ENCODE data around the gene FAM187B.

DNA sequence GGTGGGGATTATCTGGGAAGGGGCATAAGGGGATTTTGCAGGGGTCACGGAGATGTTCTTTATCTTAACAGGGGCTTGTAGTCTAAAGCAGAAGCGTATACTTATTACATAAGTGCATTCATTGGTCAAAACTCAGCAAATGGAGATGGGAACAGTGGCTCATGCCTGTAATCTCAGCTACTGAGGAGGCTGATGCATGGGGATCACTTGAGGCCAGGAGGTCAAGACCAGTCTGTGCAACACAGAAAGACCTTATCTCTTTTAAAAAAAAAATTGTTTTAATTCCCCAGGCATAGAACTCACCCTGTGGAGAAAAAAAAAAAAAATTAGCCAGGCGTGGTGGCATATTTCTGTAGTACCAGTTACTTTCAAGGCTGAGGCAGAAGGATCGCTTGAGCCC, 18.9 kb downstream of the FAM187B start:
- TF ChIP-seq, protein P1, sequence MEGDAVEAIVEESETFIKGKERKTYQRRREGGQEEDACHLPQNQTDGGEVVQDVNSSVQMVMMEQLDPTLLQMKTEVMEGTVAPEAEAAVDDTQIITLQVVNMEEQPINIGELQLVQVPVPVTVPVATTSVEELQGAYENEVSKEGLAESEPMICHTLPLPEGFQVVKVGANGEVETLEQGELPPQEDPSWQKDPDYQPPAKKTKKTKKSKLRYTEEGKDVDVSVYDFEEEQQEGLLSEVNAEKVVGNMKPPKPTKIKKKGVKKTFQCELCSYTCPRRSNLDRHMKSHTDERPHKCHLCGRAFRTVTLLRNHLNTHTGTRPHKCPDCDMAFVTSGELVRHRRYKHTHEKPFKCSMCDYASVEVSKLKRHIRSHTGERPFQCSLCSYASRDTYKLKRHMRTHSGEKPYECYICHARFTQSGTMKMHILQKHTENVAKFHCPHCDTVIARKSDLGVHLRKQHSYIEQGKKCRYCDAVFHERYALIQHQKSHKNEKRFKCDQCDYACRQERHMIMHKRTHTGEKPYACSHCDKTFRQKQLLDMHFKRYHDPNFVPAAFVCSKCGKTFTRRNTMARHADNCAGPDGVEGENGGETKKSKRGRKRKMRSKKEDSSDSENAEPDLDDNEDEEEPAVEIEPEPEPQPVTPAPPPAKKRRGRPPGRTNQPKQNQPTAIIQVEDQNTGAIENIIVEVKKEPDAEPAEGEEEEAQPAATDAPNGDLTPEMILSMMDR (conservative IDR thresholded peaks at IDR 0.05) = no peak
- TF ChIP-seq EZH2 (IDR thresholded peaks at IDR 0.05; ENCODE audit: low read depth) = no peak

All from PC-9 (cell line).